GM23248 (cell line): ENCODE measurements around the gene U2AF1. TPM values are rescaled to one million over a fixed set of nuclear protein-coding genes. Genes with fewer than 3 reads are reported as not detected.
"Not testable (repeated sequence)": the region's sequence is repeated elsewhere in the genome, so short reads cannot be mapped to it uniquely, and the experiment has no call there.

Source experiments
- DNase-seq: peaks from one replicate; pipeline ENCODE4 v3.0.0-alpha.2; 2015
- H2AFZ ChIP-seq: fragments of 200-600 bp; sonication (generic); 2 replicates; pipeline ENCODE4 v1.6.1; 2016; ENCODE audit warnings: antibody characterized with exemption
- H3F3A ChIP-seq: fragments of 200-600 bp; sonication (generic); 2 replicates; pipeline ENCODE4 v1.6.1; 2016; ENCODE audit warnings: mild to moderate bottlenecking, antibody characterized with exemption, mixed run types; ENCODE audit not compliant: insufficient read depth
- H3K27ac ChIP-seq: fragments of 200-600 bp; sonication (generic); 2 replicates; pipeline ENCODE4 v1.5.1; 2016; ENCODE audit warnings: mild to moderate bottlenecking
- H3K27me3 ChIP-seq: fragments of 200-600 bp; sonication (generic); replicated peaks from 2 replicates; pipeline ENCODE4 v1.6.1; 2016; ENCODE audit warnings: mild to moderate bottlenecking; ENCODE audit not compliant: insufficient read depth
- H3K36me3 ChIP-seq: fragments of 200-600 bp; sonication (generic); 2 replicates; pipeline ENCODE4 v1.6.1; 2016; ENCODE audit warnings: low read depth, mild to moderate bottlenecking
- H3K4me1 ChIP-seq: fragments of 200-600 bp; sonication (generic); 2 replicates; pipeline ENCODE4 v1.6.1; 2016; ENCODE audit warnings: mild to moderate bottlenecking; ENCODE audit not compliant: insufficient read depth
- H3K4me2 ChIP-seq: fragments of 200-600 bp; sonication (generic); one replicate; pipeline ENCODE4 v1.6.1; 2016; ENCODE audit warnings: mild to moderate bottlenecking; ENCODE audit not compliant: unreplicated experiment
- H3K4me3 ChIP-seq: fragments of 200-600 bp; sonication (generic); 2 replicates; pipeline ENCODE4 v1.5.1; 2016; ENCODE audit warnings: mild to moderate bottlenecking
- H3K79me2 ChIP-seq: fragments of 200-600 bp; sonication (generic); 2 replicates; pipeline ENCODE4 v1.6.1; 2016; ENCODE audit warnings: mild to moderate bottlenecking; ENCODE audit not compliant: insufficient read depth
- H3K9ac ChIP-seq: fragments of 200-600 bp; sonication (generic); 2 replicates; pipeline ENCODE4 v1.6.1; 2016; ENCODE audit warnings: mild to moderate bottlenecking
- H3K9me2 ChIP-seq: fragments of 200-600 bp; sonication (generic); 2 replicates; pipeline ENCODE4 v1.6.1; 2016; ENCODE audit warnings: mixed run types, mild to moderate bottlenecking, moderate library complexity; ENCODE audit not compliant: insufficient read depth
- H3K9me3 ChIP-seq: fragments of 200-600 bp; sonication (generic); one replicate; pipeline ENCODE4 v1.6.1; 2017; ENCODE audit warnings: low read depth
- H4K20me1 ChIP-seq: fragments of 200-600 bp; sonication (generic); 2 replicates; pipeline ENCODE4 v1.6.0; 2016; ENCODE audit not compliant: insufficient read depth
- WGBS, 2 experiments: methylation state at CpG; one replicate each; pipeline ENCODE4 v1.1.6; 2015 to 2017; ENCODE audit warnings: low lambda C conversion rate in 2 of 2, low coverage in 1 of 2; ENCODE audit errors: missing lambda C conversion rate in 2 of 2; 5-methylcytosine and 5-hydroxymethylcytosine counted together
- in situ Hi-C: fragments of 300-500 bp; cut with MboI; formaldehyde crosslinking; loops from 2 replicates; pipeline ENCODE4 v1.15.0; 2020
- polyA plus RNA-seq: library from polyadenylated mRNA; unstranded; fragments of >200 nt; fragmentation: Nextera tagmentation; extraction: Ambion mirVana; gene quantifications from 2 replicates; pipeline ENCODE4 v1.2.1, GENCODE V29; 2016
- total RNA-seq: library from RNA; depleted of rRNA; stranded (reverse); fragments of >200 nt; shearing (Covaris generic); gene quantifications from 2 replicates; pipeline ENCODE4 v1.2.3, GENCODE V29; 2014; rRNA removed

The U2AF1 gene
- total RNA-seq (12.3 and 19.0 TPM in 2 replicates), polyA plus RNA-seq (90.3 and 90.5 TPM in 2 replicates)

GRCh38 chr21:43106965-43107793 is at the start of gene U2AF1:
Gene U2AF1, minus strand, starts transcription at chr21:43107570. Its CDS starts 76 bp downstream, at chr21:43107494.
- no CpG with 5 or more reads among the region's 107 CpGs for WGBS, 2 experiments
- H3K9me2 ChIP-seq, in situ Hi-C loops, H3K79me2 ChIP-seq, H3K9me3 ChIP-seq, H3K27me3 ChIP-seq, H3F3A ChIP-seq, H2AFZ ChIP-seq, H3K36me3 ChIP-seq, H3K4me1 ChIP-seq, H3K4me2 ChIP-seq, H4K20me1 ChIP-seq: not testable (repeated sequence)
- Histone ChIP-seq H3K27ac (peak within 1 kb of the TSS; percentile 57; the same call in 1 of the 2 replicates), H3K9ac (peak within 1 kb of the TSS; percentile 83), H3K4me3 (peak within 1 kb of the TSS; percentile 64)
- DNase-seq: peak; percentile 23

GRCh38 chr21:43153601-43154000 is 46.2 kb upstream of the U2AF1 start:
- H2AFZ ChIP-seq, in situ Hi-C loops, H3K4me1 ChIP-seq, H3F3A ChIP-seq, H3K27ac ChIP-seq, H3K4me2 ChIP-seq, H3K79me2 ChIP-seq, H3K27me3 ChIP-seq, H3K9me2 ChIP-seq, H3K9me3 ChIP-seq, H4K20me1 ChIP-seq, DNase-seq, H3K4me3 ChIP-seq, H3K36me3 ChIP-seq, H3K9ac ChIP-seq: not testable (repeated sequence)
- WGBS, 2 experiments: no CpG with 5 or more reads among the region's 33 CpGs

- in situ Hi-C loops, H3K36me3 ChIP-seq, H3K4me3 ChIP-seq, H4K20me1 ChIP-seq, H3F3A ChIP-seq, H3K9me3 ChIP-seq, H3K9ac ChIP-seq, H3K27me3 ChIP-seq, H3K4me2 ChIP-seq, H2AFZ ChIP-seq, H3K4me1 ChIP-seq, H3K27ac ChIP-seq, DNase-seq, H3K9me2 ChIP-seq, H3K79me2 ChIP-seq: not testable (repeated sequence)
- no CpG with 5 or more reads among the region's 11 CpGs for WGBS, 2 experiments
Measured at GRCh38 chr21:43149344-43149743, 42.0 kb upstream of the U2AF1 start.

- H3K9me3 ChIP-seq, H3K9me2 ChIP-seq, H3K4me1 ChIP-seq, H2AFZ ChIP-seq, H3K79me2 ChIP-seq, H3K9ac ChIP-seq, H3F3A ChIP-seq, H3K4me2 ChIP-seq, H3K27me3 ChIP-seq, H3K4me3 ChIP-seq, H3K36me3 ChIP-seq, in situ Hi-C loops, H4K20me1 ChIP-seq, H3K27ac ChIP-seq, DNase-seq: not testable (repeated sequence)
- WGBS, 2 experiments: no CpG with 5 or more reads among the region's 7 CpGs
Measured at GRCh38 chr21:43147999-43148398, 40.6 kb upstream of the U2AF1 start.

GRCh38 chr21:43146637-43147036 is 39.3 kb upstream of the U2AF1 start:
- H3K4me2 ChIP-seq, H2AFZ ChIP-seq, H3K79me2 ChIP-seq, H3K9ac ChIP-seq, H3K9me3 ChIP-seq, H3K27me3 ChIP-seq, H3K9me2 ChIP-seq, H3K36me3 ChIP-seq, H4K20me1 ChIP-seq, H3K27ac ChIP-seq, H3F3A ChIP-seq, in situ Hi-C loops, H3K4me3 ChIP-seq, H3K4me1 ChIP-seq, DNase-seq: not testable (repeated sequence)
- no CpG with 5 or more reads among the region's 12 CpGs for WGBS, 2 experiments

GRCh38 chr21:43141407-43141806 is 34.0 kb upstream of the U2AF1 start:
- WGBS, 2 experiments: no CpG with 5 or more reads among the region's 17 CpGs
- H3F3A ChIP-seq, H3K4me2 ChIP-seq, H3K9me2 ChIP-seq, H4K20me1 ChIP-seq, DNase-seq, H3K4me3 ChIP-seq, H2AFZ ChIP-seq, H3K4me1 ChIP-seq, H3K36me3 ChIP-seq, H3K27me3 ChIP-seq, H3K79me2 ChIP-seq, H3K27ac ChIP-seq, in situ Hi-C loops, H3K9ac ChIP-seq, H3K9me3 ChIP-seq: not testable (repeated sequence)

- H3K9ac ChIP-seq, H3K9me3 ChIP-seq, H2AFZ ChIP-seq, H3K4me2 ChIP-seq, H4K20me1 ChIP-seq, DNase-seq, H3K79me2 ChIP-seq, H3K27me3 ChIP-seq, in situ Hi-C loops, H3K4me3 ChIP-seq, H3K4me1 ChIP-seq, H3F3A ChIP-seq, H3K36me3 ChIP-seq, H3K27ac ChIP-seq, H3K9me2 ChIP-seq: not testable (repeated sequence)
- 0% methylated on average over 3 of the region's 8 CpGs; no CpG with 5 or more reads in 1 of the 2 experiments for WGBS, 2 experiments
Measured at GRCh38 chr21:43138944-43139343, 31.6 kb upstream of the U2AF1 start.
